ENCODE data around the gene SMURF1. TPM values are rescaled to one million over a fixed set of nuclear protein-coding genes. Genes with fewer than 3 reads are reported as not detected.
"Not testable (repeated sequence)": the region's sequence is repeated elsewhere in the genome, so short reads cannot be mapped to it uniquely, and the experiment has no call there.

SMURF1 gene
- total RNA-seq, 1 donor from 2014 or later: 31.2 TPM

GRCh38 chr7:99121496-99122021 lies 22.3 kb downstream of the SMURF1 start:
- no peak for DNase-seq (ENCODE audit: low spot score)

DNA sequence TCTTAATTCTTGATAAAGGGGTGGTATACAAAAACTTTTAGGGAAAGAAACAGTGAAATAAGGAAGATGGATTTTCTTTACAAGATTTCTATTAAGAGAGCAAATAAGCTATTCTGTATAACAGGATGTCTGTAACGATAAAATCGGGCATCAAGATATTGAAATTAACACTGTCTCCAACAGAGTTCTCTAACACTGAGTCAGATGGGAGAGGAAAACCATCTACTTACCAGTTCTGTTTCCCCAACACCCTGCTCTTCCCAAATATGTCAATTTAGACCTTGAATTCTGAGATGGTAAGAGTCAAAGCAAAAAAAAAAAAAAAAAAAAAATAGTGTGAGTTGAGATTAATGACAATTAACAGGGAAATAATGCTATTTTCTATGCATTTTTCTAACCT lies 23.0 kb downstream of the SMURF1 start:
- DNase-seq (ENCODE audit: low spot score): no peak

DNA sequence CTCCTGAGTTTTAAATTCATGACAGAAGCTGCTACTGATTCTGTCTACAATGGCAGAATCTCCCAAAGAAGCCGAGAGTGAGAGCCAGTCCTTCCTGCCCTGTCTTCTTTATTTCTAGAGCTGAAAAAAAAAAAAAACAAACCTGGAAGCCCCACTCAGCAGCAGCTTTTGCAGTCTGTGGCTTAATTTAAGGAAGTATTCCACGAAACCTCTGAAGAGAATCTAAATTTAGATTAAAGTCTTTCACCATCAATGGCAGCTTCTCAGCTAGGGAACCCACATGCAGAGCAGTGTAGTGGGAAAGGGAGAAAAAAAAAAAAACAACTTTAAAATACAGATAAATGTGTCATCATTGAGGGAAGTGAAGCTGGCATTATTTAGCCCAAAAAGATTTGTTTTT lies 23.4 kb downstream of the SMURF1 start:
- no peak for DNase-seq (ENCODE audit: low spot score)

DNA sequence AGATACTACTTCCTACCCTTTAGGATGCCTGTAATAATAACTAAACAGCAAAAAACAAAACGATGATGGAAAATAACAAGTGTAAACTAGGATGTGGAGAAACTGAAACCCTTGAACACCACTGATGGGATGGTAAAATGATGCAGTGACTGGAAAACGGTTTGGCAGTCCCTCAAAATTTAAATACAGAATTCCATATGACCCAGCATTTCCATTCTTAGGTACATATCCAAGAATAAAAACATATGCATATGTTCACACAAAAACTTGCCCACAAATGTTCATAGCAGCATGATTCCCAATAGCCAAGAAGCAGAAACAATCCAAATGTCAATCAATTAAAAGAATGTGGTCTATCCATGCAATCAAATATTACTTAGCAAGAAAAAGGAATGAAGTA lies 25.8 kb downstream of the SMURF1 start:
- DNase-seq (ENCODE audit: low spot score): no peak

- no peak for DNase-seq (ENCODE audit: low spot score)
These were observed 27.8 kb downstream of the SMURF1 start for GRCh38 chr7:99116144-99116543.

GRCh38 chr7:99115379-99115778 lies 28.5 kb downstream of the SMURF1 start:
- DNase-seq (ENCODE audit: low spot score): no peak

- no peak for DNase-seq (ENCODE audit: low spot score)
These were observed 30.9 kb downstream of the SMURF1 start for GRCh38 chr7:99112979-99113378.

DNA sequence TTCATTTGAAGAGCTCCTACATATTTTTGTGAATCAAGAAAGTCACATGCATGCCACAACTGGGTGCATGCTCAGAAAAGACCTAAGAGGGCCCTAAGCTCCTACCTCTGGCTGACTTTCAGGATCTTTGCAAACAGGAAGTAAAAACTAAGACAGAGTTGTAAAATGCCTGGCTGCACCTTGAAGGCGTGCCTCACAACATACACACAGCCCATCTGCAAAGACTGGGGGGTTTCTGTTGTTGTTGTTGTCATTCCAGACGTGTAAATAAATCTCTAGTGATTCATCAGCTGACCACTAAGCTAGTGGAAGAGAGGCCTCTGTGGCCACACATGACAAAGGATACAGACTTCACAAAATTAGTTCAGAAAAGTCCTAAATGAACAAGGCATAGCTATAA lies 31.8 kb downstream of the SMURF1 start:
- no peak for DNase-seq (ENCODE audit: low spot score)

DNA sequence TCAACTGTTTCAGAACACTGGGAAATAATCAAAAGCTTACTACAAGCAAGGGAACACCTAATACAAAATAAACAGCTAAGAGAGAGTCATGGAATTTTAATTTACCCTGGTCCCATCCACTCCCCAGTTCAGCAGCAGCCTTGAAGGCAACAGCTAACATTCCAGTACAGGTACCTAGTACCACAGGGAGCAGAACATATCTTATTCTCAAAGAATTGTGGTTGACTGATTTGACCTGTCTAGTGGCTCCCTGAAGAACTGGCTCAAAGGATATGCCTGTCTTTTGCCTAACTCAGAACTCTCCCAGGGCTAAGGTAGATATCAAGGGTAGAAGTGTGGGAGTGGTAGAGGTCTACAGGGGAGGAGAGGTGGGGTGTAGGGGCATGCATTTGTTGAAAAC lies 32.3 kb downstream of the SMURF1 start:
- no peak for DNase-seq (ENCODE audit: low spot score)

DNA sequence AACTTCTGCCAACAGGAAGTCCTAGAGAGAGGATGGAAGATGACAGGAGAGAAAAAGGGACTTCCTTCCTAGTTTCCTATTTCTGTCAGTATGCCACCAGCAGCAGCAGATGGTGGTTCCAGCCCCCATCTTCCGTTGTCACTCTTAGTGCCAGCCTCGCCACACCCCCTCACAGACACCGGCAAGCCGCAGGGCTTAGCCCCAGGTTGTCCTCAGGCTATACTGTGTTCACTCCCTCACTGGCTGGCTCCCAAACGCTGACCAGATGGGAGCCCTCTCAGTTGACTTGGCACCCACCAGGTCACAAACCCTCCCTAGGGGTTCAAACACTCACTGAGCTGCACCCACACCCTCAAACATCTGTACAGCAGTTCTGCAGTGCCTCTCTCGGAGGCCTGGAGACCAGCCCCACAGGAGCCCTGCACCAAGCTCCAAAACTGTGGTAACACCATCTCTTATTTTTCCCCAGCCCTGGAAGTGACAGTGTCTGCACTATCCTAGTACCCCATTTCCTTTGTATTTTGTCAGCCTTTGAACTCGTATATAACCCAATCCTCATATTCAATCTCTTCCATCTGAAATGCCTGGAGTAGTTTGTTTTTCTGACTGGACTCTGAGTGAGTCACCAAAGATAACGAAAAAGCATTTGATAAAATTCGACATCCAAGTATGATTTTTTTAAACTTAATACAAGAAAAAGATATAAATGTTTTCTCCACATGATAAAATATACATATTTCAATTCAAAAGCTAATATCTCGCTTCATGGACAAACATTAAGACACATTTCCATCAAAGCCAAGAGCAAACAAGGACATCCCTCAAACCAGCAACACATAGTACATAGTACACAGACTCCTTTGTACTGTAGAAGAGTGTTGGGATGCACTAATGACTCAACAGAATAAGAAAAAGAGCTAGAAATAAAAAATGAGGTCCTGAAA lies 34.5 kb downstream of the SMURF1 start:
- no peak for DNase-seq (ENCODE audit: low spot score)

DNA sequence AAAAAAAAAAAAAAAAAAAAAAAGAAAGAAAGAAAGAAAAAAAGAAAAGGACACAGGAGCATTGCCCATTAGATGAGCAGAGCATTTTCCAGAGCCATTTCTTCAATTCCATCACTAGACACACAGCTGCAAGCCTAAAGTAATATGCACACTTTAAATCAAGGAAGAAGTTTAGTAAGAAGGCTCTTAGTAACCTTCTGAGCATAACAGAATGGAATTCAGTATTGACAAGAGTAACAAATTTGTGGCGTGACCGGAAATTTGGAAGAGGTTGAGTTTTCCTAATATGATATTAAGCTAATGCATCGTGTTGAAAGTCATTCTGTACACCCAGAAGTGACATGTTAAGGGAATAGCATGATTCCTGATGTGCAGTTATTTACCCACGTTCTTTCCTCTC lies 35.3 kb downstream of the SMURF1 start:
- no peak for DNase-seq (ENCODE audit: low spot score)

GRCh38 chr7:99106821-99107241 lies 37.1 kb downstream of the SMURF1 start:
- DNase-seq (ENCODE audit: low spot score): no peak

DNA sequence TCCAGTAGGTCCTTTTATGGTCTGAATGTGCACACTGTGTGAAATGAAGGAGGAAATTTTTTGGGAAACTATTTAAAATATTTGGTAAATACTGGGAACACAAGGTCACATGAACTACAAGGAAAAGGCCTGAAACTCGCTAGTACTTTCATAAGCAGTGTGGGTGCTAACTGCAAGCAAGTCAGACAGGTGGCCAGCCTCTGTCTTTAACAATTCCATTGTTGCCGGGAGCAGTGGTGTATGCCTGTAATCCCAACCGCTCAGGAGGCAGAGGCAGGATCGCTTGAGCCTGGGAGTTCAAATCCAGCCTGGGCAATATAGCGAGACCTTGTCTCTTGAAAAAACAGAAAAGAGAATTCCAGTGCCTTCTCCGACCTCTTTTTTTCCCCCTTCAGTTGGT lies 37.5 kb downstream of the SMURF1 start:
- DNase-seq (ENCODE audit: low spot score): no peak

DNA sequence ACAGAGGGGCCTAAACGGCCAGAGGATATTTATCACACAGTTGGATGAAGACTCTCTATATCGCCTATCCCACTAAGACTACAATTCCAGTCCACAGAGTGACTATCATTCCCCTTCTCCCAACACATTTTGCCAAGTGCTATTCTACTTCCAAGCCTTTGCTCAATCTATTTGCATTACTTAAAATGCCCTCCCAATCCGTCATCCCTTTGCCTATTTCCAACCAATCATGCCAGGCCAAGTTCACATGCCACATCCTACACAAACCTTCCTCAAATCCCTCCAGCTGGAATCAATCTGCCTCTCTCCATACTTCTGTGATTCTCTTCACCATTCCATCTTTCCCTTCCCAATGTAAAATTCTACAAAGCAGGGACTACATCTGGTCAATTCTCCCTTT lies 38.2 kb downstream of the SMURF1 start:
- DNase-seq (ENCODE audit: low spot score): no peak

DNA sequence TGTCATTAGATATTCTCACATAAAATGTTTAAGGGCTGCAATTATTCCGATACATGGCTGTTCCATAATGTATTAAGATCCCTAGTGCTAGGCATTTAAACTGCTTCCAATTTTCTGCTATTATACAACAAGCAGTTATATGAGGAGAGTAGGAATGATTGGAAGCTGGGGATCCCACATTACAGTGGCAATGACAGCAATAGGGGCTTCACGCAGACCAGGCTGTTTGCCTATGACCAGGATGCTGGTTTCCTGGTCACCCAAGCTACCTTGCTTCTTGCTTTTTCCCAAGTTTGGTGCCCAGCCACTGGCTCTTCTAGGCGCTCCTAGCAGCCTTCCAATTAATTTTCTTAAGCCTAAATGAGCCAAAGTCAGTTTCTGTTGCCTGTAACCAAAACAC lies 39.3 kb downstream of the SMURF1 start:
- no peak for DNase-seq (ENCODE audit: low spot score)

GRCh38 chr7:99103836-99104235 lies 40.1 kb downstream of the SMURF1 start:
- DNase-seq (ENCODE audit: low spot score): not testable (repeated sequence)

- DNase-seq (ENCODE audit: low spot score): no peak
These were observed 40.9 kb downstream of the SMURF1 start for GRCh38 chr7:99102809-99103690.

- no peak for DNase-seq (ENCODE audit: low spot score)
These were observed 41.5 kb downstream of the SMURF1 start for GRCh38 chr7:99102361-99102760.

- DNase-seq (ENCODE audit: low spot score): not testable (repeated sequence)
These were observed 42.4 kb downstream of the SMURF1 start for GRCh38 chr7:99101516-99101915.

- DNase-seq (ENCODE audit: low spot score): no peak
These were observed 44.3 kb downstream of the SMURF1 start for GRCh38 chr7:99099499-99100077.

GRCh38 chr7:99098824-99099498 lies 44.9 kb downstream of the SMURF1 start:
- DNase-seq (ENCODE audit: low spot score): no peak

All from mesenteric fat pad (tissue), 1 donor.